HG02610 (cell line): ENCODE results near the gene LRRC75B.
"Not testable (repeated sequence)": the region's sequence is repeated elsewhere in the genome, so short reads cannot be mapped to it uniquely, and the experiment has no call there.

Experiments
- ATAC-seq: cut with Tn5 transposase; IDR thresholded peaks from one replicate; pipeline ENCODE4 v1.9.1; 2021; ENCODE audit warnings: mild to moderate bottlenecking, moderate library complexity; ENCODE audit not compliant: unreplicated experiment

The LRRC75B gene

DNA sequence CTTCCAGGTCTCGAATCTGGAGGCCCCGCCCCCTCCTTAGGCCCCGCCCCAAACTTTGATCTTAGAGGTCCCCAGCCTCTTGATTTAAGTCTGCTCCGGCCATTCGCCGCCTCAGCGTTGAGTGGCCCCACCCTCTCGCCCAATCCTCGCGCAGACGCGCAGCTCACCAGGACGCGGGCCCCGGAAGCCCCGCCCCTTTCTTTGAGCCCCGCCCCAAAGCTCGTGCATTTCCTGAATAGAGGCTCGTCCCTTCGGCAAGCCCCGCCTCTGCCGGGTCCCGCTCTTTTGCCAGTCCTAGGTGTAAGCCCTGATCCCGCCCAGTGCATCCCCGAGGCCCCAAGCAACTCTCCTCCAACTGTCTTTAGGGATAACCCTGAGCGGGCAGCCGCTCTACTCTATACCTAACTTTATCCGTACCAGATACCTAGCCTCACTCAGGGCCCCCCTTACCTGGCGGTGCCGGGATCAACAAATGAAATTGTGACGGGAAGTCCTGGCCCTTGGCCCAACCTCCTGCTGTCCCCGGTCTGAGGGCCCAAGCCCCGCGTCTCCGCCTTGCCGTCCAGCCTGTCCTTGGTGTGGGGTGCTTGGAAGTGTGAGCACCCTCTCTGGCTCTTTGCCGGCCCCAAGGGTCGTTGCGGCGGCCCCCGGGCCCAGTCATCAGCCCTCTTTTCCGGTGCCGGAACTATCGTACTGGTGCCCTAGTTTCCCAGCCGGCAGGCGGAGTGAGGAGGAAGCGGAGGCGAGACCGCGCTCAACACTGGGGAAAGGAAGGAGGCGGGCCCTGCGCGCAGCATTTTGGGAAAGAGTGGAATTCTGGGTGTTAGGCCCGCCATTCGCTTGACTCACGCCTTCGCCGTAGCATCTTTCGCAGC lies 37.5 kb downstream of the LRRC75B start, which contains the start of gene SNRPD3:
Gene SNRPD3 (plus strand): TSS at position 835 of the 875 bp plus-strand sequence. CDS start 1,676 bp downstream, outside the sequence.
- peak; percentile 67 for ATAC-seq

DNA sequence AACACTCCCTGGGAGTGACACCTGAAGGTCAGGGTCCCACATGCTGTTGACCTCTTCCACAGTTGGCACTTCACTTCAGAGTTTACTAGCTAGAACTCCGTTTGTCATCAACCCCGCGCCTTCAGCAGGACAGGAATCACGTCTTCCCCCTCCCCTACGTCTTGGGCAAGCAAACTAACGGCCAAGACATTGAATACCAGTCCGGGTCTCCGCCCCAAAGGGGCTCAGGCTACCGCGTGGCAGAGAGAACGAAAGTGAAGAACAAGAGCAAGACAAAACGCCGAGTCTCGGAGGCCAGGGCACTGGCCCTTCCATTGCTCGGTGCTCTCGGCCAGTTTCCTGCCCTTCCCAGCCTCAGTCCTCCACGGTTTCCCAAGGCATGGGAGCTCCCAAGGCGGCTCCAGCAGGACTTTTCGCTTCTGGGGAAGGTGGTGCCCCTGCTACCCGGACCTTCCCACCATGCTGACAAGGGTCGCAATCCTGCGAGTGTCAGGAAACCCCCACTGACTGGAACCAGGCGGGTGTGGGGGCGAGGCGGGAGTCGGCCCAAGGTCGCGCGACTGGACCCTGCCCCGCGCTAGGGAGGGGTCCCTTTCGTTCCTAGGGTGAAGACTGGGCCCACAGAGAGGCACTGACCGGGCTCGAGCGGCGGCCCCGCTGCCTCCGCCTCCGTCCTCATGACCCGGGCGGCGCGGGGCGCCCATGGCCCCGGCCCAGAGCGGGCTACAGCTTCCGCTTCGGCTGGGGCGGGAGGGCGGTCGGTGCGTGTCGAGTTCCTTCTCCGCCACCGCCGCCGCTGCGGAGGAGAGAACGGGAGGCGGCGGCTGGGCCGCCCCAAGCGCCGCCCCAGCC lies 38.3 kb downstream of the LRRC75B start, which contains the start of gene GUCD1:
Gene GUCD1 (minus strand): TSS at position 826 of the 852 bp plus-strand sequence. CDS start 147 bp downstream, at position 679.
- peak; percentile 14 for ATAC-seq

- no peak for ATAC-seq
These were observed 39.1 kb downstream of the LRRC75B start for GRCh38 chr22:24553597-24554312.

DNA sequence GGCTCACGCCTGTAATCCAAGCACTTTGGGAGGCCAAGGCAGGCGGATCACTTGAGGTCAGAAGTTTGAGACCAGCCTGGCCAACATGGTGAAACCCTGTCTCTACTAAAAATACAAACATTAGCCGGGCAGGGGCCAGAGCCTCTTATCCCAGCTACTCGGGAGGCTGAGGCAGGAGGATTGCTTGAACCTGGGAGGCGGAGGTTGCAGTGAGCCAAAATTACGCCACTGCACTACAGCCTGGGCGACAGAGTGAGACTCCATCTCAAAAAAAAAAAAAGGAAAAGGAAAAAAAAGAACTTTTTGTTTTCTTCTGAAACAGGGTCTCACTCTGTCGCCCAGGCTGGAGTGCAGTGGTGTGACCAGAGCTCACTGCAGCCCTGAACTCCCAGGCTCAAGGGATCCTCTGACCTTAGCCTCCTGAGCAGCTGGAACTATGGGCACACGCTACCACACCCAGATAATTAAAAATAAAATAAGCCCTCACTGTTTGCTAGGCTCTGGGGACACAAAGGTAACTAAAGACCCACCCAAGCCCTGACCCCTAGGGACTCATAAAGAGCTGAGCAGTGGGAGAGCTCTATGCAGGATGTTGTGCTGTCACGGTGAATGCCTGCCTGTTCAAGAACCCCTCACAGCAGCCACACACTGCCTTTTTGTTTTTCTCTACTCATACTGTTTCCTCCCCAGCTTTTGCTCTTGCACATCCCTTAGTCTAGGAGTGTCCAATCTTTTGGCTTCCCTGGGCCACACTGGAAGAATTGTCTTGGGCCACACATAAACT lies 40.2 kb downstream of the LRRC75B start:
- not testable (repeated sequence) for ATAC-seq

GRCh38 chr22:24550902-24551435 lies 41.9 kb downstream of the LRRC75B start:
- ATAC-seq = no peak

DNA sequence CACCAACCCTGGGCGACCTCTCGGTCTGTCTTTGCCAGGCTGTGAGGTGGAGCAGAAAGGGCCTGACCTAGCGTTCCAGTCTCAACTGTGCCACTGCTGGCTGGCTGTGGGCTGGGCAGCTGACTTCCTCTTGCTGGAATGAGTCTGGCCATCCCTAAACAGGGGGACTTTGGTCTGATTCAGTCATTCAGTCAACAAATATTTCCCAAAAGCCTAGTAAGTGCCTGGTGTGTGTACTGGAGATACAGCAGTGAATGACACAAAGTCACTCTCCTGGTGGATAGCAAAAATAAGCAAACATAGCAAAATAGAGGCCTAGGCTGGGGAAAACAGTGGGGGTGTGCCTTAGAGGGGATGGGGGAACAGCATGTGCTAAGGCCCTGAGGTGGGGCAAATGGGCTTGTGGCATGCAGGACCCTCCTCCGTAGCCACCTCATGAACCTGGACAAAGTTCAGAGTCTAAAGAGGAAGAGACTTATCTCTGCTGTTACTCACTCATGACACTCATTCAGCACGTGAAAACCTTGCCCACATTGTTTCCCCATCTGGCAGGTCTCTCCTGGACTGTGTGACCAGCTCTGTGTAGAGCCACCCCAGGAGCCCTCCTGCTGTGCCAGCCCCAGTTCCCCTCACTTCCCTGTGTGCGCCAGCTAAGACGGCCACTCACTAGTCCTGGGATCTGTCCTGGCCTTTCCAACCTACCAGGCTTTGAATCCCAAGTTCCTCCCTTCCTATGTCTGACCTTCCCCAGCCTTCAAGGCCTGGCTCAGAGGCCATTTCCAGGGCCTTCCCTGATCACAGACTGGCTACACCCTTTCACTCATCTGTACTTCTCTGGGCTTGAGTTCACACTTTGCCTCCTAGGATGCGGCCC lies 42.6 kb downstream of the LRRC75B start:
- no peak for ATAC-seq

DNA sequence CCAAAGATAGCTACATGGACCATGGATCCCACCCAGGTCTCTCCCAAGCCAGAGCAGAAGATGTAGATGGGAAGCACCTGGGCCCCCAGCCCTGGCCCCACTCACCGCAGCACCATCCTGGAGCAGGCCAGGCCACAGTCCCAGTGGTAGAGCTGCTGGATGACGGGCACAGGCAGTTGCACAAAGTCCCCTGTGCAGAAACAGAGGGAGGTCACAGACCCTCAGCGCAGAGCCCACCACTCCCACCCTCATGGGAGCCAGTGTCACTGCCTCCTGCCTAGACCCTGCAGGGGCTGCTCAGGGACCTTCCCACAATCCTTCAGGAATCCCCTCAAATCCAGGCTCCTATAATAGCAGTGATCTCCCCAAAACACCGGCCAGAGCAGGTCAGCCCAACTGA lies 44.1 kb downstream of the LRRC75B start:
- no peak for ATAC-seq

DNA sequence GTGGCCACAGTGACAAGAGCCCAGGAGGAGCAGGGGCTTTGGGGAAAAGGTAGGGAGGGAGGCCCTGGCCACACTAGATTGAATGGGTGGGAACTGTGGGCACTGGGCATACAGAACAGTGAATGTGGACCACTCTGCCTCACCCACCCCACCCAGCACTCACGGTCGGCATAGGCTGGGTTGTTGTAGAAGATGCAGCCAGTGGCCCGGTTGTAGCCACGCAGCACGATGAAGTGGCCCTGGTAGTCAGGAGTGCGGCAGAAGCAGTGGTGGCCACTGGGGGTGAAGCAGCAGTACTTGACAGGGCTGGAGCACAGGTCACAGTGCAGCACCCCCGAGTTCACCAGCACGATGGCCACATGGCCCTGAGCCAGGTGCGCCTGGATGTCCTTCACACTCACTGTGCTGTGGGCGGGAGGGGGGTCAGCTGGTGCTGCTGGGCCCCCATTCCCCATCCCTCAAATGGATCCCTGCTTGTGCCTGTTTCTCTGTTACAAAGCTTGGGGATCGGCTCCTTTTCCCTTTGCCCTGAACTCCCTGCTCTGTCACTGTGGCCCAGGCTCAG lies 49.1 kb downstream of the LRRC75B start:
- ATAC-seq = no peak

DNA sequence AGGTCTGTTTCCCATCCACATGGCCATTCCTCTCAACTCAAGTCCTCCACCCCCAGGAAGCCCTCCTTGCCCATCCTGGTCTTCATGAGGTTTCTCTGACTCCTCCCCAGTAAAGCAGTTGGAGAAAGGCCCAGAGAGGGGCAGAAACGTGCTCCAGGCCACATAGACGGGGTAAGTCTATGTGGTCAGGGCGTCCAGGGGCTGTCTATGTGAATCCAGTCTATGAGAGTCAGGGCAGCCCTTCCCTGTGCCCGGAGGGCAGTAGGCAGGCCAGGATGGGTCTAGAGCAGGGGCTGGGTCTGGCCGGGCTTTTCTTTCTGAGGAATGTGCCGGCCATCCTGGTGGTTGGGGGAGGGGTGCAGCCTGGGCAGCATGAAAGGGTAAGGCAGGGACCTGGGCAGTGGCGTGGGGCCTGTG lies 49.7 kb downstream of the LRRC75B start:
- ATAC-seq = no peak

- no peak for ATAC-seq
These were observed 50.2 kb downstream of the LRRC75B start for GRCh38 chr22:24542641-24543040.

GRCh38 chr22:24541681-24542515 lies 51.0 kb downstream of the LRRC75B start:
- no peak for ATAC-seq

DNA sequence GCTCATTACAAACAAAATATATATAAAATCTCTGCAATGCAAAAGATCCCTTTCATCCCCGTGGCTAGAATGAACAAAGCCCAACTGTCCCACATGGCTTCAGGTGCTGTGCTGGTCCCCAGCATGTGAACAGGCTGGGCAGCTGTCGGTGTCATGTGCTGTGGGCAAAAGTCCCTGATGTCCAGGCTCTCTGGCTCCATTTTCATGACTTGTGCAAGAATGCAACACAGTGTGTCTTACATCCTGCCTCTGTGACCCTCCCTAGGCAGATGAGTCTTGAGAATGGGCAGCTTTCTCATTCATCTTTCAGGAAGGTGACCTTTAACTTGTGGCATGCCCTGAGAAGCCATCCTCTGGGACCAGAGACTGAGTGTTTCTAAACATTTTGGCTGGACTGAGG lies 52.4 kb downstream of the LRRC75B start:
- no peak for ATAC-seq

- ATAC-seq = no peak
These were observed 56.8 kb downstream of the LRRC75B start for GRCh38 chr22:24536089-24536488.
